Heart right ventricle (tissue), 16 donors: ENCODE measurements around the gene SORD. TPM values are rescaled to one million over a fixed set of nuclear protein-coding genes. Genes with fewer than 3 reads are reported as not detected.
A peak's percentile ranks its signal among the peaks of the same experiment; 100 is the strongest.
"Not testable (repeated sequence)": the region's sequence is repeated elsewhere in the genome, so short reads cannot be mapped to it uniquely, and the experiment has no call there.

Source experiments
- ATAC-seq, 8 donors: fragments of 200-7000 bp; cut with Tn5 transposase; one replicate each; pipeline ENCODE4 v1.9.1; 2020; ENCODE audit warnings: mild to moderate bottlenecking in 8 of 8, moderate library complexity in 8 of 8, moderate number of reproducible peaks in 1 of 8
- DNase-seq, 2 donors: peaks; one replicate each; pipeline ENCODE4 v3.0.0-alpha.2; 2020
- H3K27ac ChIP-seq, 10 donors: fragments of 200-600 bp; sonication (generic) in 2 of 10; one replicate each; pipeline versions ENCODE4 v1.5.0 to v1.8.0; 2020 to 2022; ENCODE audit warnings: mild to moderate bottlenecking in 3 of 10
- H3K27me3 ChIP-seq, 7 donors: fragments of 200-600 bp; one replicate each; pipeline ENCODE4 v1.8.0; 2021 to 2022; ENCODE audit warnings: mild to moderate bottlenecking in 2 of 7
- H3K36me3 ChIP-seq, 9 donors: fragments of 200-600 bp; sonication (generic) in 1 of 9; one replicate each; pipeline versions ENCODE4 v1.5.0 to v1.8.0; 2020 to 2022; ENCODE audit warnings: mild to moderate bottlenecking in 2 of 9
- H3K4me1 ChIP-seq, 9 donors: fragments of 200-600 bp; sonication (generic) in 1 of 9; one replicate each; pipeline versions ENCODE4 v1.5.0 to v1.8.0; 2020 to 2022; ENCODE audit warnings: mild to moderate bottlenecking in 4 of 9
- H3K4me3 ChIP-seq, 10 donors: fragments of 200-600 bp; sonication (generic) in 2 of 10; one replicate each; pipeline versions ENCODE4 v1.5.0 to v1.8.0; 2020 to 2022; ENCODE audit warnings: mild to moderate bottlenecking in 7 of 10, moderate library complexity in 2 of 10
- H3K9me3 ChIP-seq, 11 donors: fragments of 200-600 bp in 10 of 11; sonication (generic) in 2 of 11; one replicate each; pipeline versions ENCODE4 v1.5.0 to v1.8.0; 2013 to 2022; ENCODE audit warnings: mild to moderate bottlenecking in 2 of 11, control low read depth in 1 of 11, moderate library complexity in 1 of 11
- CTCF ChIP-seq, 9 donors: fragments of 200-600 bp; sonication (generic) in 2 of 9; IDR thresholded peaks; one replicate each; pipeline versions ENCODE4 v1.5.0 to v1.8.0; 2021 to 2022; ENCODE audit warnings: antibody characterized with exemption in 9 of 9, mild to moderate bottlenecking in 5 of 9, moderate library complexity in 1 of 9
- WGBS, 2 donors: extraction: QIAGEN DNeasy Blood & Tissue Kit; methylation state at CpG; one replicate each; pipeline ENCODE4 v1.1.7; 2013; ENCODE audit warnings: inconsistent platforms in 1 of 2; 5-methylcytosine and 5-hydroxymethylcytosine counted together
- intact Hi-C, 10 donors: fragments of 100-400 bp; cut with DNase I; formaldehyde crosslinking; loops; one replicate each; pipeline versions ENCODE4 v1.11.1 to v1.14.2; 2022
- polyA plus RNA-seq, 2 donors: library from polyadenylated mRNA; stranded (reverse); fragments of 200-250 nt; gene quantifications; one replicate each; pipeline ENCODE4 v1.2.3, GENCODE V29; 2013
- total RNA-seq, 10 donors: library from RNA; stranded (reverse); fragmentation: NEBNext Ultra II Directional in 3 of 10; extraction: Animal tissue kit (Norgen Biotek cat#: 25700) in 3 of 10; gene quantifications; one replicate each; pipeline versions ENCODE4 v1.2.1 to v1.2.4, GENCODE V29; 2021 to 2023
- donor health status: Arrhythmogenic right ventricular cardiomyopathy.
- donor health status: ischemic (EF 13 %, LVEDD 7.1; RV severe dilation, severe dysfunction).
- donor health status: healthy with polysubstance abuse.
- donor health status: DM: no; HTN: yes; CAD: no.
- donor health status: DM: no; HTN: no; CAD: no.
- donor health status: ischemic (EF 25% LVEDD 6.9; RV normal size, moderate dysfunction).
- donor health status: ischemic (EF 25% LVEDD 5.7; RV mildly dilated, moderate dysfunction).
- donor health status: healthy.
- donor health status: DM: yes; HTN: yes; CAD: no.
- donor health status: Ischemic cardiomyopathy.
- donor health status: ischemic (EF 35%, LVEDD 5.7; RV mildly dilated, moderate dysfunction).
- donor health status: nonischemic (EF 11% LVEDD 7.7; RV severe dilation, severe dysfunction).
- donor health status: DM: yes; HTN: yes; CAD: no.
- donor health status: PGD.
- donor health status: ischemic (EF 29% LVEDD 5.4; RV normal size, mild dysfunction).
- donor health status: nonischemic (EF 23%, LVEDD 6.1; RV moderate dilation, normal function).

The SORD gene
- total and polyA plus RNA-seq, 12 donors: 2.2 to 15.2 (median 11.1) TPM

GRCh38 chr15:45020901-45021259 lies 2.1 kb upstream of the SORD start:
- WGBS, 2 donors: 95% methylated on average over 9 of the region's 9 CpGs
- not testable (repeated sequence) for H3K27ac ChIP-seq, H3K9me3 ChIP-seq, DNase-seq, ATAC-seq, H3K4me3 ChIP-seq, H3K36me3 ChIP-seq
- Histone ChIP-seq H3K27me3 (peaks cover 0 to 18% (median 6%) of the 10 kb centered on the region in 7 donors), H3K4me1 (peaks cover 3 to 20% (median 12%) of the 10 kb centered on the region in 9 donors)
- intact Hi-C loops: loop anchor here in 1 of 10 donors (5.0 kb wide), 1 partner anchor 49 kb away; no protein-coding TSS in a partner anchor

DNA sequence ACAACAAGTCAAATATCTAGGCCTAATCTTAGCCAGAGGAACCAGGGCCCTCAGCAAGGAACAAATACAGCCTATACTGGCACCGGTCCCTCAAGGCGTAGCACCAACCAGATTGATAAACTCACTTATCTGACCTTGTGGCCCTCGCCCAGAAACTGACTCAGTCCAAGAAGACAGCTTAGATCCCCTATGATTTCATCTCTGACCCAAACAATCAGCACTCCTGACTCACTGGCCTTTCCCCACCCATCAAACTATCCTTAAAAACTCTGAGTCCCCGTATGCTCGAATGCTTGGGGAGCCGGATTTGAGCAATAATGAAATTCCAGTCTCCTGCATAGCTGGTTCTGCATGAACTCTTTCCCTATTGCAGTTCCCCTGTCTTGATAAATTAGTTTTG lies 1.6 kb upstream of the SORD start:
- H3K9me3 ChIP-seq: peaks cover 0 to 2% (median 0%) of the 10 kb centered on the region in 11 donors
- ATAC-seq: no peak
- DNase-seq: no peak
- WGBS, 2 donors: 89 to 92% methylated on average over 6 of the region's 6 CpGs
- no peak overlapping the region for H3K4me3 ChIP-seq
- H3K4me1 ChIP-seq: peaks cover 3 to 20% (median 12%) of the 10 kb centered on the region in 9 donors
- no peaks in the 10 kb centered on the region for H3K36me3 ChIP-seq
- H3K27ac ChIP-seq: no peak overlapping the region
- no peak for TF ChIP-seq CTCF (IDR thresholded peaks at IDR 0.05)
- H3K27me3 ChIP-seq: peaks cover 0 to 18% (median 6%) of the 10 kb centered on the region in 7 donors
- intact Hi-C loops: loop anchor here in 1 of 10 donors (5.0 kb wide), 1 partner anchor 49 kb away; no protein-coding TSS in a partner anchor

GRCh38 chr15:45023659-45024225 lies 747 bp downstream of the SORD start:
- Histone ChIP-seq H3K4me1 (peaks cover 3 to 32% (median 13%) of the 10 kb centered on the region in 9 donors), H3K4me3 (peak overlapping the region; percentile 48 to 90 (median 73)), H3K27ac (peak overlapping the region in 9 of 10 donors; percentile 61 to 84 (median 81)), H3K27me3 (peaks cover 0 to 12% (median 3%) of the 10 kb centered on the region in 7 donors), H3K36me3 (no peaks in the 10 kb centered on the region), H3K9me3 (no peaks in the 10 kb centered on the region)
- no peak for DNase-seq
- peak in 3 of 8 donors; percentile 4 to 17 (median 12) for ATAC-seq
- 13 to 26% methylated on average over 4 of the region's 4 CpGs for WGBS, 2 donors
- intact Hi-C loops: loop anchor here in 1 of 10 donors (5.0 kb wide), 1 partner anchor 51 kb away; no protein-coding TSS in a partner anchor
- TF ChIP-seq CTCF (IDR thresholded peaks at IDR 0.05): no peak

DNA sequence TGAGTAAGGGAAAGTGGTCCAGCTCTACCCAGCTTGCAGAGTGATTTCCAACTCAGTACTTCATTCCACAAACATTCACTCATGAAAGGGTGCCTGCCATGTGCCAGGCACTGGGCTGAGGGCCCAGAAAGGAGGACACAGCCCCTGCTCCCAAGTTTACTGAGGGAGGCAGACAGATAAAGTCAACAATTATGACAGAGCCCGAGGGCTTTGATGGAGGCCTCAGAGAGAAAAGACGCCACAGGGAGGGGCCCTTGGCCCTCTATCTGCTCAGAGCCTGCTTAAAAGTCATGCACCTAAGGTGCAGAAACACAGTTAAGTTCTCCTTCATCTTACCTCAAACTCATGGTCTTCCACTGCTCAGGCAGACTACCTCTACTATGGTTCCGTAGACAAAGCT lies 1.7 kb downstream of the SORD start:
- peaks cover 3 to 32% (median 13%) of the 10 kb centered on the region in 9 donors for H3K4me1 ChIP-seq
- not testable (repeated sequence) for H3K36me3 ChIP-seq, H3K27ac ChIP-seq, H3K9me3 ChIP-seq, H3K4me3 ChIP-seq, DNase-seq, H3K27me3 ChIP-seq
- WGBS, 2 donors: 69 to 79% methylated on average over 3 of the region's 3 CpGs
- peak in 1 of 8 donors; percentile 29 for ATAC-seq
- intact Hi-C loops: loop anchor here in 1 of 10 donors (5.0 kb wide), 1 partner anchor 52 kb away; no protein-coding TSS in a partner anchor

- intact Hi-C loops, H3K27me3 ChIP-seq, H3K27ac ChIP-seq, H3K4me3 ChIP-seq, H3K9me3 ChIP-seq, ATAC-seq, H3K36me3 ChIP-seq, DNase-seq: not testable (repeated sequence)
- H3K4me1 ChIP-seq: peaks cover 3 to 32% (median 13%) of the 10 kb centered on the region in 9 donors
- WGBS, 2 donors: 95 to 98% methylated on average over 3 of the region's 3 CpGs
Measured at GRCh38 chr15:45025627-45026026, 2.6 kb downstream of the SORD start.

DNA sequence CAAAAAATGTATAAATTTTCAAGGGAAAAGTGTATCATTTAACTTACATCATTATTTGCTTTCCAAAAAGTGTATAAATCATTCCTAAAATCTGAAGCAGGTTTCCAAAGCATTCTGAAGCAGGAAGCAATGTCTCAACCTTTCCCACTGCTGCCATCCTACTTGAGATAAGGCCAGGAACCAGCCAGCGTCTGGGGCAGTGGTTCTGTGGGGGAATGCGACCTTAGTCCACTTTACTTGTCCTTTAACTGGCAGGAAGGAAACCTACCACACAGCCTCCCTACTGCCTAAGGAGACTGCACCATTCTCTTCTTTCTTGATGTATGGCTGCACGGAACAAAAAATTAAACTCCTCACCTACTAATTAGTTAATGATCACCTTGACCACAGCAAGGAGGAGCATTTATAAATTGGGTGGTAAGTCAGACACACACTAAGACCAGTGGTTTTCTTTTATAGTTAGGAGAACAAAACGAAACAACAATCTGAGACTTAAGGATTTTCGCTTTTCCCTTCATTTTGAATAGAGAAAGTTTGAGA lies 3.7 kb downstream of the SORD start:
- no peak overlapping the region for H3K27ac ChIP-seq
- no peak overlapping the region for H3K4me3 ChIP-seq
- TF ChIP-seq CTCF (IDR thresholded peaks at IDR 0.05): no peak
- no peak for ATAC-seq
- intact Hi-C loops: no loop called here
- no peak for DNase-seq
- H3K27me3 ChIP-seq: no peaks in the 10 kb centered on the region
- H3K9me3 ChIP-seq: no peaks in the 10 kb centered on the region
- 74 to 77% methylated on average over 5 of the region's 5 CpGs for WGBS, 2 donors
- peaks cover 0 to 12% (median 0%) of the 10 kb centered on the region in 9 donors for H3K36me3 ChIP-seq
- H3K4me1 ChIP-seq: peaks cover 3 to 32% (median 13%) of the 10 kb centered on the region in 9 donors
